NB4 (cell line): ENCODE measurements around the gene DPY19L1.
"Not testable (repeated sequence)": the region's sequence is repeated elsewhere in the genome, so short reads cannot be mapped to it uniquely, and the experiment has no call there.

ENCODE experiments used
- MAX ChIP-seq: IDR thresholded peaks from 2 replicates; pipeline ENCODE4 v1.6.1; 2011; ENCODE audit warnings: low read depth, low read length
- MYC ChIP-seq: IDR thresholded peaks from 2 replicates; pipeline ENCODE4 v1.6.1; 2011; ENCODE audit warnings: low read depth, low read length

- not testable (repeated sequence) for TF ChIP-seq MYC, MAX
These were observed 21.3 kb upstream of the DPY19L1 start for GRCh38 chr7:35058571-35058970.
